Measurements from ENCODE around the gene SPOCK2. TPM values are rescaled to one million over a fixed set of nuclear protein-coding genes. Genes with fewer than 3 reads are reported as not detected.

The SPOCK2 gene
- total and polyA plus RNA-seq, 10 donors: 12.6 to 64.3 (median 40.5) TPM

DNA sequence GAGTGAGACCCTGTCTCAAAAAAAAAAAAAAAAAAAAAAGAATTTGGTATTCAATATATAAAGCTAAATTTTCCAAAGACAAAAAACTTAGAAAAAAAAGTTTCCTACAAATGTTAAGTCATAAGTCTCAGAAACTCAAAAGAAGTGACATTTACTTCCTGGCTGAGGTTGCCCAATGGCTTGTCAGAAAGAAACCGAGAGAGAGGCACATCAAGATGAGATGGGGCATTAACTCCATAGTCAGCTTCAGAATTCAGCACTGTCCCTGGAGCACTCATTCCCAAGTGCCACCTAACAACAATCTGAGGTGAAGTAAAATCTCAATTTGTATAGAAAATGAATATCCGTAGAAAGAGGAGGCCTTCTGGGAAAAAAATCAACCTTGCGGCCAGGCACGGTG, 6.8 kb upstream of the SPOCK2 start:
- no peak for DNase-seq
- 87 to 92% (median 92%) methylated on average over 4 of the region's 4 CpGs for WGBS, 5 donors
- H3K27ac ChIP-seq: no peak overlapping the region
- no peak overlapping the region for H3K4me3 ChIP-seq
- H3K27me3 ChIP-seq (replicated peaks in 1 of 7): no peaks in the 10 kb centered on the region
- H3K36me3 ChIP-seq: peaks cover 0 to 75% (median 20%) of the 10 kb centered on the region in 6 donors
- no peaks in the 10 kb centered on the region for H3K9me3 ChIP-seq
- intact Hi-C loops (cut with DNase I; ENCODE audit: low total_unique reads): no loop called here
- peaks cover 0 to 2% (median 0%) of the 10 kb centered on the region in 6 donors for H3K4me1 ChIP-seq
- TF ChIP-seq POLR2A (IDR thresholded peaks at IDR 0.05) (no peak), POLR2AphosphoS5 (IDR thresholded peaks at IDR 0.05) (no peak)
- TF ChIP-seq, protein P1, sequence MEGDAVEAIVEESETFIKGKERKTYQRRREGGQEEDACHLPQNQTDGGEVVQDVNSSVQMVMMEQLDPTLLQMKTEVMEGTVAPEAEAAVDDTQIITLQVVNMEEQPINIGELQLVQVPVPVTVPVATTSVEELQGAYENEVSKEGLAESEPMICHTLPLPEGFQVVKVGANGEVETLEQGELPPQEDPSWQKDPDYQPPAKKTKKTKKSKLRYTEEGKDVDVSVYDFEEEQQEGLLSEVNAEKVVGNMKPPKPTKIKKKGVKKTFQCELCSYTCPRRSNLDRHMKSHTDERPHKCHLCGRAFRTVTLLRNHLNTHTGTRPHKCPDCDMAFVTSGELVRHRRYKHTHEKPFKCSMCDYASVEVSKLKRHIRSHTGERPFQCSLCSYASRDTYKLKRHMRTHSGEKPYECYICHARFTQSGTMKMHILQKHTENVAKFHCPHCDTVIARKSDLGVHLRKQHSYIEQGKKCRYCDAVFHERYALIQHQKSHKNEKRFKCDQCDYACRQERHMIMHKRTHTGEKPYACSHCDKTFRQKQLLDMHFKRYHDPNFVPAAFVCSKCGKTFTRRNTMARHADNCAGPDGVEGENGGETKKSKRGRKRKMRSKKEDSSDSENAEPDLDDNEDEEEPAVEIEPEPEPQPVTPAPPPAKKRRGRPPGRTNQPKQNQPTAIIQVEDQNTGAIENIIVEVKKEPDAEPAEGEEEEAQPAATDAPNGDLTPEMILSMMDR (IDR thresholded peaks at IDR 0.05 in 8 of 11, conservative IDR thresholded peaks at IDR 0.05 in 3 of 11): no peak

DNA sequence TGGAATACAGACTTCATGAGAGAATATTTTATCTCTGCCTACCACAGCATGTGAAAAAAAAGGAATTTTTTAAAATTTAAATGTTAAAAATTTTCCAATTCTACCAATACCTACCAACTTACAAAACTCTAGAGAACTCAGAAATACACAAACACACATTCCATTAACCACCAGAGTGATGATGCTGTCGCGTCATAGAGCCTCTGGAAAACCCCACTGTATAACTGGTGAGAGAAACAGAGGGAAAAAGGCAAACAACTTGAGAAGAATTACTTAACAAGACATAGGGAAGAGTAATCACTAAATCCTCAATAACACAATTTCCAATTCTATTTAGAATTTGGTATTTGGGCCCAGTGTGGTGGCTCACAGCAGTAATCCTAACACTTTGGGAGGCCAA, 6.2 kb upstream of the SPOCK2 start:
- H3K4me1 ChIP-seq: peaks cover 0 to 8% (median 1%) of the 10 kb centered on the region in 6 donors
- 96 to 98% (median 96%) methylated on average over 2 of the region's 2 CpGs for WGBS, 5 donors
- intact Hi-C loops (cut with DNase I; ENCODE audit: low total_unique reads): no loop called here
- no peak overlapping the region for H3K27ac ChIP-seq
- H3K9me3 ChIP-seq: no peaks in the 10 kb centered on the region
- DNase-seq: no peak
- H3K36me3 ChIP-seq: peaks cover 0 to 69% (median 18%) of the 10 kb centered on the region in 6 donors
- H3K4me3 ChIP-seq: no peak overlapping the region
- TF ChIP-seq POLR2A (IDR thresholded peaks at IDR 0.05) (no peak), POLR2AphosphoS5 (IDR thresholded peaks at IDR 0.05) (no peak)
- TF ChIP-seq, protein P1 (IDR thresholded peaks at IDR 0.05 in 8 of 11, conservative IDR thresholded peaks at IDR 0.05 in 3 of 11): no peak
- H3K27me3 ChIP-seq (replicated peaks in 1 of 7): no peaks in the 10 kb centered on the region

DNA sequence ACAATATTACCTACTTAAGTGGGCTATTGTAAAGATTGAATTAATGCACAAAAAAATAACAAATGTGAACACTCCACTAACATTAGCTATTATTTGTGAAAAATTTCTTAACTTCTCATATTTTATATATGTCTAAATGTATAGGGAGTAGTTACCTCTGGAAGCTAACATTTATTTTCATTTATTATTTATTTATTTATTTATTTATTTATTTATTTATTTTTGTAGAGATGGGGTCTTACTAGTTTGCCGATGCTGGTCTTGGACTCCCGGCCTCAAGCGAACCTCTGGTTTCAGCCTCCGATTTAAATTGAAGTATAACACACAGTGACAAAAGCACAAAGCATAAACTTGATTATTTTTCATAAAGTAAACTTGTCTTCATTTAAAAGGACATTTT, 5.1 kb upstream of the SPOCK2 start:
- no peaks in the 10 kb centered on the region for H3K9me3 ChIP-seq
- no peak for DNase-seq
- no peak overlapping the region for H3K4me3 ChIP-seq
- WGBS, 5 donors: 73 to 97% (median 86%) methylated on average over 4 of the region's 4 CpGs
- TF ChIP-seq, protein P1 (IDR thresholded peaks at IDR 0.05 in 8 of 11, conservative IDR thresholded peaks at IDR 0.05 in 3 of 11): no peak
- TF ChIP-seq POLR2AphosphoS5 (IDR thresholded peaks at IDR 0.05) (no peak), POLR2A (IDR thresholded peaks at IDR 0.05) (no peak)
- intact Hi-C loops (cut with DNase I; ENCODE audit: low total_unique reads): no loop called here
- peaks cover 0 to 57% (median 17%) of the 10 kb centered on the region in 6 donors for H3K36me3 ChIP-seq
- H3K27me3 ChIP-seq (replicated peaks in 1 of 7): peaks cover 0 to 7% (median 3%) of the 10 kb centered on the region in 7 donors
- H3K4me1 ChIP-seq: peaks cover 0 to 19% (median 12%) of the 10 kb centered on the region in 6 donors
- H3K27ac ChIP-seq: no peak overlapping the region

DNA sequence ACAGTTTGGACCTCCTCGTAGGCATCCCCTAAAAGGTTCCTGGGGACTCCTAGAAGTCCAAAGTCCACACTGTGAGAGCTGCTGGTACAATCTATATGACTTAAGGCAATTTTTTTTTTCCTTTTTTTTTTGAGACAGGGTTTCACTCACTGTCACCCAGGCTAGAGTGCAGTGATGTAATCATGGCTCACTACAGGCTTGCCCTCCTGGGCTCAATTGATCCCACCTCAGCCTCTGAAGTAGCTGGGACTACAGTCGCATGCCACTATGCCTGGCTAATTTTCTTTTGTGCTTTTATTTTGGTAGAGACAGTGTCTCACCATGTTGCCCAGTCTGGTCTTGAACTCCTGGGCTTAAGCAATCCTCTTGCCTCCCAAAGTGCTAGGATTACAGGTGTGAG, 4.6 kb upstream of the SPOCK2 start:
- 91 to 97% (median 93%) methylated on average over 2 of the region's 2 CpGs for WGBS, 5 donors
- intact Hi-C loops (cut with DNase I; ENCODE audit: low total_unique reads): no loop called here
- peaks cover 0 to 11% (median 7%) of the 10 kb centered on the region in 7 donors for H3K27me3 ChIP-seq (replicated peaks in 1 of 7)
- H3K4me1 ChIP-seq: peaks cover 0 to 24% (median 16%) of the 10 kb centered on the region in 6 donors
- no peaks in the 10 kb centered on the region for H3K9me3 ChIP-seq
- DNase-seq: no peak
- TF ChIP-seq POLR2A (IDR thresholded peaks at IDR 0.05) (no peak), POLR2AphosphoS5 (IDR thresholded peaks at IDR 0.05) (no peak)
- TF ChIP-seq, protein P1 (IDR thresholded peaks at IDR 0.05 in 8 of 11, conservative IDR thresholded peaks at IDR 0.05 in 3 of 11): no peak
- H3K36me3 ChIP-seq: peaks cover 0 to 53% (median 15%) of the 10 kb centered on the region in 6 donors
- H3K27ac ChIP-seq: no peak overlapping the region
- no peak overlapping the region for H3K4me3 ChIP-seq

Data from spleen (tissue), 11 donors.